AG09309 (cell line): ENCODE measurements around the gene PLEKHM3.

Experiments used
- DNase-seq: peaks from one replicate; pipeline ENCODE4 v3.0.0-alpha.2; 2010; ENCODE audit warnings: low read depth
- H3K4me3 ChIP-seq: 2 replicates; pipeline ENCODE4 v1.5.1; 2011; ENCODE audit warnings: mild to moderate bottlenecking, low read depth, low read length, moderate library complexity; ENCODE audit not compliant: control insufficient read depth
- CTCF ChIP-seq: IDR thresholded peaks from 2 replicates; pipeline ENCODE4 v1.5.1; 2011; ENCODE audit warnings: mild to moderate bottlenecking, low read depth, low read length, inconsistent platforms; ENCODE audit not compliant: insufficient read depth, control insufficient read depth; ENCODE audit errors: missing control alignments

Gene PLEKHM3

GRCh38 chr2:207937253-207937652, 88.1 kb downstream of the PLEKHM3 start:
- TF ChIP-seq CTCF: no peak
- DNase-seq: no peak
- no peak overlapping the region for H3K4me3 ChIP-seq

GRCh38 chr2:207936380-207936779, 88.9 kb downstream of the PLEKHM3 start:
- no peak for DNase-seq
- no peak overlapping the region for H3K4me3 ChIP-seq
- no peak for TF ChIP-seq CTCF

GRCh38 chr2:207935991-207936370, 89.3 kb downstream of the PLEKHM3 start:
- no peak for TF ChIP-seq CTCF
- no peak overlapping the region for H3K4me3 ChIP-seq
- DNase-seq: no peak

GRCh38 chr2:207935121-207935990, 90.0 kb downstream of the PLEKHM3 start:
- H3K4me3 ChIP-seq: no peak overlapping the region
- TF ChIP-seq CTCF: no peak

GRCh38 chr2:207934720-207935119, 90.6 kb downstream of the PLEKHM3 start:
- no peak overlapping the region for H3K4me3 ChIP-seq
- no peak for TF ChIP-seq CTCF
- no peak for DNase-seq

More at GRCh38 chr2:207935121-207935990, 90.0 kb downstream of the PLEKHM3 start:
- no peak for DNase-seq

GRCh38 chr2:207933396-207934065, 91.8 kb downstream of the PLEKHM3 start:
- no peak for TF ChIP-seq CTCF
- H3K4me3 ChIP-seq: no peak overlapping the region

GRCh38 chr2:207932106-207932505, 93.2 kb downstream of the PLEKHM3 start:
- no peak for DNase-seq
- no peak for TF ChIP-seq CTCF
- no peak overlapping the region for H3K4me3 ChIP-seq

More at GRCh38 chr2:207933396-207934065, 91.8 kb downstream of the PLEKHM3 start:
- DNase-seq: no peak
